Stimulated activated CD4-positive, alpha-beta T cell treated with anti-CD3 and anti-CD28 coated beads, TNF-alpha, amount 100 ng/mL, for 48 hours (primary cell): ENCODE measurements around the gene MAEL.

Experiments used
- DNase-seq, 3 donors: peaks; one replicate each; pipeline ENCODE4 v3.0.0-alpha.2; 2020; ENCODE audit warnings: low read depth in 3 of 3

Gene MAEL

GRCh38 chr1:166988974-166989515 lies at the start of gene MAEL:
Gene MAEL (plus strand): TSS chr1:166989280. CDS start chr1:166989353, 73 bp downstream.
- no peak for DNase-seq

DNA sequence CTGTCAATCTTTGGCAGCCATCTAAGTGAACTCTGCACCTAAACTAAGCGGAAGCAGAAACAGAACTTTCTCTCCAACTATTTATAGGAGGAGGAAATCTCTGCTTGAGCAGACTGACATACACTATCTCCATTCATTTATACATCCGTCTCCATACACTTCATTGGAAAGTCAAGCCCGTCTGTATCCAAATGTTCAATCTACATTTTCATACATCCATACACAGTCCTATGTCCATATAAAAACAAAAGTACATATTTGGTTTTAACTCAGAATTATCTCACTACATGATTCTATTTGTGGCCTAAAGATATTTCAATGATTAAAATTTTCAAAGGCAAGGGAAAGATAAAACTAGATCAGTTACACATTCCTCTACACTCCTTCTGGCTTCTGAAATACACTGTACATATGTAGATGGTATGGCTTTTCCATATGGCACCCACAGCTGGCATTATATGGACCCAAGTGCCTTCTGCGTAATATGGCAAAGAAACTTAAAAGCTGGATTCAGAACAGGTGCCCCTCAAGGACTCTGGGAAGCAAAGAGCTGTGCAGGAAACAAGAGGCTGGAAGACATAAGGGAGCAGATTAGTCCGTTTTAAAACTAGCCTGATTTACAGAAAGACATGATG lies 49.2 kb upstream of the MAEL start:
- DNase-seq = no peak

GRCh38 chr1:166944186-166944967 lies 44.7 kb upstream of the MAEL start:
- no peak for DNase-seq

DNA sequence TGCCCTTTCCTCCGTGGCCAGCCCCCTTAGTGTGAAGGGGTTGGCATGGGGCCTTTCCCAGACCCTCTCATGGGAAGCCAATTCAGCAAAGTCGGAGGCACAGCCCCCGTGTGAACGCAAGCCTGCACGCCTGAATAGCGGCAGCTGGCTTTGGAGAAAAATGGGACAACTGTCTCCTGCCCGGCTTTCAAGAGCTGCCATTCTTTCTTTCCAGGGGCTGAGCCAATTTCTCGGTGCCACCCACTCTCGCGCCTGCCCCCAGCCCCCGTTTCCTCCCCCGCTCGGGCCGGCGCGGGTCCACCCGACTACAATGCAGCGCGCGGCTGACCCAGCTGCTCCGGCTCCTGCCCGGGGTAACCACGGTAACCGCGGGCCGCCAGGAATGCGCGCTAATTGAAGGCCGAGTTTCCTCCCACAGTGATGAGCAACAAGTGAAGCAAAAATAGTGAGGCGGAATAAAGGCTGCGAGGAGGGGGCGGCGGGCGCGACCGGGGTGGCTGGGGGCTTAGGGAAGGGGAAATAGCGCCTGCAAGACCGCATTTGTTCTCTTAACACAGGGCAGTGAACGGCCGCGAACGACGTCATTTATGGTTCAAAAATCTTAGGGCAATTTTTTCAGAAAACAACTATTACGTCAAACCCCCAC lies 41.6 kb upstream of the MAEL start:
- DNase-seq = peak in 1 of 3 donors; percentile 4

- DNase-seq = no peak
These were observed 40.2 kb upstream of the MAEL start for GRCh38 chr1:166948856-166949350.

DNA sequence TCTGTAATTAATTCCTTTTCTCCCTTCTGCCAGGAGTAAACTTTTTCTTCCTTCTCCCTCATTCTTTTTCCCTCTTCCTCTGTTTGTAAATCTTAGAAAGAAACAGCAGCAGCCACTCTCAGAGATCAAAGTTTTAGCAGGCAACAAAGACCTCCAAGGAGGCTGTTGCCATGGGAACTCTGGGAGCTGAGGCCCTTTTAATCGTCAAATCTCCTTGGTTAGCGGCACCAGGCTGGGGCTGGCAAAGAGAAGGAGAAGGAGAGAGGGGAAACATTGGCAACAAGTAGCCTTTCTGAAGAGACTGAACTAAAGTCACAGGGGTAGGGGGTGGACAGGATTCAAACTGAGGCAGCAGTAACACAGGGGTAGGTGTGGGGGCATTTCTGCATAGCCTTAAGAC lies 38.9 kb upstream of the MAEL start:
- DNase-seq = no peak

DNA sequence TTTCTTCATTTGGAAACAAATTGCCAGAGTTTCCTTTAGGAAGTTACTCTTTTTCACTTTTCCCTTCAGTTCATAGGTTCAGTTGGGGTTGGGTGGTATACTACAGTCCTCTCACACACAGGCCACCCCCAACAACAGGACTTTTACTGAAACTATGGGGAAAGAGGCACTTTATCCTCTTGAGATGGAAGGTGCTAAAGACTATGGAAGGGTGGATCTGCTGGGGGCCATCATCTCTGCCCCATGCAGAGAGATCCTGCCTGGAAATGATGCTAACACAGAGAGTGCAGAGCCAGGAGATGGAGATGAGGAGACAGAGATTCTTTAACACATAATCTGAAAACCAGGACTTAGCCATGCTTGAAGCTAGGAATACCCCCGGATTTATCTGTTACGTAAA lies 38.0 kb upstream of the MAEL start:
- DNase-seq = no peak

DNA sequence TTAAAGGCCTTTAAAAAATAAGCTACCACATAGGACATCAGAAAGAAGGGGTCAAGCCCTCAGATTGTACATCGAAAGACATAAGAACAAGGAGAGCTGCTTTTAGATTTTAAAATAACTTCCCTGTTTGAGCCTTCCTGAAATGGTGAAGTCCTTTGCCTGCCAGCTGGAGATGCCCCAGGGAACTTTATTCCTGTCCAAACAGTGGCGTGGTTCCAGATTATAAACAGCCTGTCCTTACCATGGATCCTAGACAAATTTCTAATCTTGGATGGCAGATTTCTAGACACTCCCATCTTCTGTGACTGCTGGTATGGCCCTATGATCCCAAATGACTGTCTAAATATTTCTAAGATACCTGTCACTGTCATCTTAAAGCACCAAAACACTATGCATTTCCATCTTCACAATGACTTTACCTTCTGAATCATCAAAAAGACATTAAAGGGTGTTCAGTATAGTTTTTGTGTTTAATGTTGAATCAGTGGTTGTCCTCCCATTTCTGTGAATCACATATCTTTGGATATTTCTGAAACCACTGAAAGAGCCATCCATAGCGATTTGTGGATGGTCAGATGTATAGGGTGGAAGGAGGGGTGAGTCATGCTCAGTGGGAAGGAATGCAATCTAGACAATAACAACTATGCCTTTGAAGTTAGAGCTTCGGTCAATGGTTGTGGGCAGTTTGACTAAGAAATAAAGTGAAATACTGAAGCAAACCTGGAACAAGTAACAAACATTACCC lies 36.9 kb upstream of the MAEL start:
- DNase-seq = no peak

DNA sequence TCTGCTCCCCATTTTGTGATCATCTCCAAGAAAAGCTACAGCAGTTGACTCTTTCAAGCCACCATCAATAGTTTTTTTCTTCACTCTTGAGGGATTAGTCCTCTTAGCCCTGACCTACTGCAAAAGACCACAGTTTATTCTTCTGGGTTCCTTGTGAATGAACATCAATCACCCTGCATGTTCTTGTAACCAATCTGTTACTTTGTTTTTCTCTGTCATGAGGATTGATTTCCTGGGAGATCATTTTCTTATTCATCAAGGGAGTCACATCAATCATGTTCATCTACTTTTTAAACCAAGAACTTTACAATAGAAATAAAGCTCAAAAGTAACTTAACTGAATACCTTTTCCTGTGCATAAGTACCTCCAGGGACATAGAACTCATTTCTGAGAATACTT lies 35.6 kb upstream of the MAEL start:
- DNase-seq = no peak

GRCh38 chr1:166956057-166956850 lies 32.8 kb upstream of the MAEL start:
- no peak for DNase-seq

- DNase-seq = no peak
These were observed 32.2 kb upstream of the MAEL start for GRCh38 chr1:166956872-166957271.

- no peak for DNase-seq
These were observed 28.1 kb upstream of the MAEL start for GRCh38 chr1:166960858-166961474.

DNA sequence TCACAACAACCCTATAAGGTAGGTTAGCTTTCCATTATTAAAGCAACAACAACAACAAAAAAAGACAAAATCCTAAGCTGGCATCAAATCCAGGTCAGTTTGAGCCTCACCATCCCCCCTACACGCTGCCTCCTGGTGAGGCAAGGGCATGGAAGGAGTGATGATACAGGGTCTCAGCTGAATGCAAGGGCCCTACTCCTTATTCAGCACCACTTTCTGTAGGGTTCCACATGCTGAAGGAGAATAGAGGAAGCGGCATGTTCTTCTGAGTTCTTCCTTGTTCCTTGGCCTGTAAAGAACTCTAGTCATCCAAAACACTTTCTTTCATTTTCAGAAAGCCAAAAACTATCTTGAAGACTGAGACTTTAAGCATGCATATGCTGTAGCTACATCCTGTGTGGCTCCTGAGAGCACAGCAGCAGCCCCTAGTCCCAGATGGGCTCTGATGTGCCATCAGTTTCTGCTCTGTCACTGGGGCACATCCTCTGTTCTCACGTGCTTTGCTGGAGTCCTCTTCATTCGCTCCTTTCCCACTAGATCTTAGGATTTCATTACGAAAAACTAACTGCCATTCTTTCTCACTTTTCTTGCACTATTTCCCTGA lies 19.9 kb upstream of the MAEL start:
- no peak for DNase-seq

DNA sequence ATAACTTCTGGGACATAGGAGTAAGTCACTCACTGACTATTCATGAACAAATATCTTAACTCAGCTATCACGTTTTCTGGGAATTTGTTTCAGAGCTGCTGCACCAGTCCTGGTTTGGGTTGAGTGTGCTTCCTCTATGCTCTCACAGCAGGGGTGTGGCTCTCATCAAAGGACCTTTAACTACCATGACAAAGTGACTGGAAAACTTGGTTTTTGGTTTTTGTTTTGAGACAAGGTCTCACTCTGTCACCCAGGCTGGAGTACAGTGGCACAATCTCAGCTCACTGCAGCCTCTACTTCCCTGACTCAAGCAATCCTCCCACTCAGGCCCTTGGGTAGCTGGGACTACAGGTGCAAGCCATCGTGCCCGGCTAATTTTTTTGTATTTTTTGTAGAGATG lies 17.8 kb upstream of the MAEL start:
- peak in 1 of 3 donors; percentile 24 for DNase-seq

DNA sequence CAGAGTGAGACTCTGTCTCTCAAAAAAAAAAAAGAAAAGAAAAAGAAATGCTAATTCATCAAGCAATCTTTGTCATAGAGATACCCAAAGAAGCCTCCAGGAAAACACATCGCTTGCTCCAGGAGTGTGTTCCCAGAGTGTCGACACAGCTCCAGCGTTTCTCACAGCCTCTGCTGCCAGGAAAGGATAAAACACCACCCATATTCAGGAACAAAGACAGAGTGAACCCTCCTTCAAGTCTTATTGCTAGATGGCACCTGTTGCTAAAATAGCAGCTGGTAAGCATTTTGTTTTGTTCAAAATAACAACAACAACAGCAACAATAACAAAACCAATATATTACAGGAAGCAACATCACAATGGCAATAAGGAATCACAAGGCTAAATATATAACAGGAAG lies 16.9 kb upstream of the MAEL start:
- no peak for DNase-seq

DNA sequence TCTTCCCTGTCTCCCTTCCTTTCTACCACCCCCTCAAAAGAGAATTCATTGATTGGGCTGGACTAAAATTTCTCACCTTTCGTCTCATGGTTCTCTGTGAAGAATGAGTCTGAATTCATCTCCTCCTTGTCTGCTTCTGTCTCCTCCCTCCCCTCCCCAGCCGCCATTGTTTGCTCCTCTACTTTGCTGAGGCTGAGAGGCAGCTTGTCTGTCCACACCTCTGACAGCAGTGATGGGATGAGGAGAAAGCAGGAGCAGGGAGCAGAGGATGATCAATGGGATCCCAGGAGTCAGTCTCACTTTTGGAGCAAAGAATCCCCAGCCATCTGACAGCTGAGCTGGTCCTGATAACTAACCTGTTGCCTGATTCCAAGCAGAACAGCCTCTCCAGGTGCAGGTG lies 16.3 kb upstream of the MAEL start:
- no peak for DNase-seq

DNA sequence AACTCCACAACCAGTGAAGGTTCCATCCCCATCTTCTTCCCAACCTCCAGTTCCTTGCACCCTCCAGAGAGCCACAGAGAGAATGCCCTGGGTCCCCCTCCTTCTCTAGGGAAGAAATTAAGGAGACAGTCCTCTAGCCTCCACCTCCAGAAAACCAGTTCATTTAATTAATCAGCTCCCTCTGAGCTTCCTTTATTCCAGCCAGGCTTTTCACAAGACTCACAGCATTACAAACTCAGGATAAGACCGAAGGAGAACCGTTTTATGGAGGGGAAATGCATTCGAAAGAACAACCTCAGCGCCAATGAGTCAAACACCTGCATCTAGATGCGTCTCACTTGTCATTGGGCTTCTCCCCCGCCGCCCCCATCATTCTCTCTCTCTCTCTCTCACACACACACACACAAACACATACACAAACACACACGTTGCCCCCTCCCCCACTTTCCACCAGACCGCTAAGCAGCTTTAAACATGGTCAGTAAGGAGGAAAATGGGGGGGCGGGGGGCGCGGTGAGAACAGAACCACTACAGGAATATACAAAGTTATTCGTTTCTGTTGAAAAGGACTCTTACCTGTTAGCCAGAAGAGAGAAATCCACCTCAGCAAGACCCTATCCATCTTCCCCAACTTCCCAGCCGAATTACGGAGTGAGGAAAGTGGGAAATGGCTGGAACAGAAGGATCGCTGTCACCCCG lies 14.3 kb upstream of the MAEL start:
- peak in 1 of 3 donors; percentile 51 for DNase-seq

- DNase-seq = peak; percentile 44 to 56 (median 56)
These were observed 13.5 kb upstream of the MAEL start, which contains the start of gene ILDR2 for GRCh38 chr1:166975361-166976129. Gene ILDR2 (minus strand): TSS chr1:166975540. CDS start chr1:166975268, 272 bp downstream.

- no peak for DNase-seq
These were observed 11.1 kb upstream of the MAEL start for GRCh38 chr1:166977951-166978350.
